MCF 10A (cell line): ENCODE measurements around the gene RTN4R. TPM values are rescaled to one million over a fixed set of nuclear protein-coding genes. Genes with fewer than 3 reads are reported as not detected.

Experiments
- BruUV-seq: library from RNA; stranded (reverse); fragments of 400-500 nt; replicated peaks from 2 replicates; lab custom pipeline; 2021; lab: Mats Ljungman, UMichigan
- CTCF ChIA-PET: fragments of 300-600 bp; sonication (Branson Sonifier 250); formaldehyde crosslinking; extraction: SDS; loops from one replicate; lab custom pipeline; 2021; ENCODE audit warnings: antibody characterized with exemption, inconsistent platforms; lab: Yijun Ruan, JAX
- POLR2A ChIA-PET: fragments of 300-600, 350-650 bp; sonication (Branson Sonifier 250); formaldehyde crosslinking; extraction: SDS; loops from one replicate; lab custom pipeline; 2020; ENCODE audit warnings: antibody characterized with exemption, inconsistent platforms; lab: Yijun Ruan, JAX
- DNase-seq: peaks from one replicate; pipeline ENCODE4 v3.0.0-alpha.2; 2018; ENCODE audit not compliant: unreplicated experiment
- H3K27ac Mint-ChIP-seq: one replicate; pipeline ENCODE4 v1.8.0; 2022; ENCODE audit warnings: mild to moderate bottlenecking, low read depth, mixed read lengths; ENCODE audit not compliant: unreplicated experiment
- H3K27me3 Mint-ChIP-seq: one replicate; pipeline ENCODE4 v1.8.0; 2022; ENCODE audit warnings: mixed read lengths; ENCODE audit not compliant: insufficient read depth, unreplicated experiment
- H3K36me3 Mint-ChIP-seq: one replicate; pipeline ENCODE4 v1.8.0; 2022; ENCODE audit warnings: mild to moderate bottlenecking, moderate library complexity, mixed read lengths; ENCODE audit not compliant: insufficient read depth, unreplicated experiment
- H3K4me1 Mint-ChIP-seq: one replicate; pipeline ENCODE4 v1.8.0; 2022; ENCODE audit warnings: mixed read lengths; ENCODE audit not compliant: insufficient read depth, unreplicated experiment
- H3K4me3 Mint-ChIP-seq: one replicate; pipeline ENCODE4 v1.8.0; 2022; ENCODE audit warnings: mild to moderate bottlenecking, moderate library complexity, mixed read lengths; ENCODE audit not compliant: unreplicated experiment
- H3K9me3 Mint-ChIP-seq: one replicate; pipeline ENCODE4 v1.8.0; 2022; ENCODE audit warnings: mixed read lengths; ENCODE audit not compliant: unreplicated experiment
- intact Hi-C: fragments of 100-400 bp; cut with micrococcal nuclease; formaldehyde crosslinking; loops from 2 replicates; pipeline ENCODE4 v1.14.1; 2022
- total RNA-seq: library from RNA; stranded (reverse); gene quantifications from 2 replicates; pipeline ENCODE4 v1.2.3, GENCODE V29; 2022
- TF ChIP-seq, protein P1 (sequence below): fragments of 200-600 bp; IDR thresholded peaks from one replicate; pipeline ENCODE4 v1.8.0; 2022; ENCODE audit warnings: antibody characterized with exemption, mild to moderate bottlenecking; ENCODE audit not compliant: unreplicated experiment

Gene RTN4R
- total RNA-seq, 1 experiment from 2014 or later, result 2.7 TPM

DNA sequence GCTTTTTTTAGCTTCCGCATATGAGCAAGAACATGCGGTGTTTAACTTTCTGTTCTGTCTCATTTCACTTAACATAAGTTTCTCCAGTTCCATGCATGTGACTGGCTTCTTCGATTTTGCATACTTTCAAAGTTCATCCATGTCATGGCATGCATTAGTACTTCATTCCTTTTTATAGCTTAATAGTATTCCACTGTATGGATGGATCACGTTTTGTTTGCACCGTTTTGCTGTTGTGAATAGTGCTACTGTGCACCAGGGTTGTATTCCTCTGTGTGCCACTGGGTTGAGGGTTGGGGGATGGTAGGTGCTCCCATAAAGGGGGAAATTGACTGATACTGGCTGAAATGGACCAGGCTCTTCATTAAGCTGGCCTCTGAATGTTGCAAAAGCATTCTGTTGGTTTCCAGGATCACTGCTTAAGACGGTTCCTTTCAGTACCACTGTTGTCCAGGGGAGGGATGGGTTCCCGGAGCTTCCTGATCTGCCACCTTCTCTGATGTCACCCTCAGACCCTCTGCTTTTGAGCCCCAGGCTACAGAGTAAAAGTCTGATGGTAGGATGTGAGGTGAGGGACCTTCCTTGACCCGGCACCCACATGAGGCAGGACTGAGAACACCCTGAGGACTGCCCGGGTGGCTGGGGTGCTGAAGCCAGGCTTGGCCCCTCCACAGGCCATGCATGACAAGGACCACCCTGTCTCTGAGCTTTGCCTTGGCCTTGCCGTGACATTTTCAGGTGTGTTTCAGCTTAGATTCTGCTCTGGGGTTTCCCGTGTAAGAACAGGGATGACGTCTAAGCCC, 27.3 kb upstream of the RTN4R start:
- Mint-ChIP-seq H3K27ac (no peak overlapping the region), H3K4me1 (no peaks in the 10 kb centered on the region), H3K9me3 (no peaks in the 10 kb centered on the region), H3K4me3 (no peak overlapping the region), H3K27me3 (peaks cover 17% of the 10 kb centered on the region), H3K36me3 (peaks cover 7% of the 10 kb centered on the region)
- no TSS peak for BruUV-seq
- CTCF ChIA-PET, result interaction anchor here (1.1 kb wide), 1 partner anchor 139 kb away, joined by 3 read pairs; no protein-coding TSS in a partner anchor
- no peak for DNase-seq
- POLR2A ChIA-PET, result interaction anchor here (0.6 kb wide), 1 partner anchor 104 kb away, joined by 4 read pairs; no protein-coding TSS in a partner anchor
- intact Hi-C loops, result no loop called here
- TF ChIP-seq, protein P1, sequence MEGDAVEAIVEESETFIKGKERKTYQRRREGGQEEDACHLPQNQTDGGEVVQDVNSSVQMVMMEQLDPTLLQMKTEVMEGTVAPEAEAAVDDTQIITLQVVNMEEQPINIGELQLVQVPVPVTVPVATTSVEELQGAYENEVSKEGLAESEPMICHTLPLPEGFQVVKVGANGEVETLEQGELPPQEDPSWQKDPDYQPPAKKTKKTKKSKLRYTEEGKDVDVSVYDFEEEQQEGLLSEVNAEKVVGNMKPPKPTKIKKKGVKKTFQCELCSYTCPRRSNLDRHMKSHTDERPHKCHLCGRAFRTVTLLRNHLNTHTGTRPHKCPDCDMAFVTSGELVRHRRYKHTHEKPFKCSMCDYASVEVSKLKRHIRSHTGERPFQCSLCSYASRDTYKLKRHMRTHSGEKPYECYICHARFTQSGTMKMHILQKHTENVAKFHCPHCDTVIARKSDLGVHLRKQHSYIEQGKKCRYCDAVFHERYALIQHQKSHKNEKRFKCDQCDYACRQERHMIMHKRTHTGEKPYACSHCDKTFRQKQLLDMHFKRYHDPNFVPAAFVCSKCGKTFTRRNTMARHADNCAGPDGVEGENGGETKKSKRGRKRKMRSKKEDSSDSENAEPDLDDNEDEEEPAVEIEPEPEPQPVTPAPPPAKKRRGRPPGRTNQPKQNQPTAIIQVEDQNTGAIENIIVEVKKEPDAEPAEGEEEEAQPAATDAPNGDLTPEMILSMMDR, result no peak

DNA sequence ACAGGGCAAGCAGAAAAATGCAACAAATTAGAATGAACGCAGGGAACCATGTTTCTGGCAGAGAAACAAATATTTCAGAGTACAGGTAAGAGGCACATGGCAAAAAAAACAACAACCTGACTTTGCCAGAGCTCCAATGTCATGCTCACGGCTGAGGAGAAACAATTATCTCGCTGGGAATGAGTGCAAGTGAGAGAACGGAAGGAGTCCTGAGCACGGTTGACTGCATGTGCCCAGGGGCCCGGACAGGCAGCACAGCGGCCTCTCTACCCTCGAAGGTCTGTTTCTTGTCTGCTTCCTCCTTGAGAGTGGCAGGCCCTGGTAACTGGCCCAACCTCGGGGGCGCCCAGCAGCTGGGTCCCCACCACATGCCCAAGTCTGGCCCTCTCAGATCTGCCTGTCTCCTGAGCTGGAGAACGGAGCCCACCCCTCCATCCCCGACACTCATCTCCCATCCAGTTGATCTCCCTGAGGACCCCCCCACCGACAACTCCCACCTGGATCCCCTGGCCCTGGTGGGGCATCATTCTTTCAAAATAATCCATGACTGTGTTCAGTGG, 24.6 kb upstream of the RTN4R start:
- ChIA-PET POLR2A (no interaction called here), CTCF (interaction anchor here (1.1 kb wide), 1 partner anchor 9 kb away, joined by 3 read pairs; no protein-coding TSS in a partner anchor)
- no peak for DNase-seq
- intact Hi-C loops, result no loop called here
- Mint-ChIP-seq H3K4me1 (no peaks in the 10 kb centered on the region), H3K36me3 (peaks cover 5% of the 10 kb centered on the region), H3K27ac (no peak overlapping the region), H3K4me3 (no peak overlapping the region), H3K27me3 (peaks cover 25% of the 10 kb centered on the region), H3K9me3 (no peaks in the 10 kb centered on the region)
- TF ChIP-seq, protein P1, result no peak
- no TSS peak for BruUV-seq

DNA sequence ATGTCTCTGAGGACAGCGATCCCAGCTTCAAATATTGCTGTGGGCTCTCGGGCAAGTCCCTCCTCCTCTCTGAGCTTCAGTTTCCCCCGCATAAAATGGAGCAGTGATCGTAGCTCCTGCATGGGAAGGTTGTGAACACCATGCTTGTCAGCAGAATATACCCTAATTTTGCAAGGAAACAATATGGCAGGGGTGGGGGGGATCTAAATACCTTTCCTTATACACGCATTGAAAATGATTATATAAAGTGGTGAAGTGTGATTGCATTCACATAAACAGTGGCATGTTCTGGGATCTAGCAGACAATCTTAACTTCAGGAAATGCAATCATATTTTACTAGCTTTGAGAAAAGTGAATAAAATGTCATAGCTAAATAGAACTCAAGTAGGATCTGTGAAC, 24.0 kb upstream of the RTN4R start:
- TF ChIP-seq, protein P1, result no peak
- Mint-ChIP-seq H3K27me3 (peaks cover 19% of the 10 kb centered on the region), H3K36me3 (no peaks in the 10 kb centered on the region), H3K4me3 (no peak overlapping the region), H3K4me1 (no peaks in the 10 kb centered on the region), H3K9me3 (no peaks in the 10 kb centered on the region), H3K27ac (no peak overlapping the region)
- BruUV-seq, result no TSS peak
- POLR2A ChIA-PET, result interaction anchor here (0.7 kb wide), 1 partner anchor 50 kb away, joined by 5 read pairs; no protein-coding TSS in a partner anchor
- intact Hi-C loops, result no loop called here
- CTCF ChIA-PET, result interaction anchor here (0.6 to 1.1 kb wide), 2 partner anchors 8 to 27 kb away, joined by 3 read pairs; no protein-coding TSS in a partner anchor
- no peak for DNase-seq

DNA sequence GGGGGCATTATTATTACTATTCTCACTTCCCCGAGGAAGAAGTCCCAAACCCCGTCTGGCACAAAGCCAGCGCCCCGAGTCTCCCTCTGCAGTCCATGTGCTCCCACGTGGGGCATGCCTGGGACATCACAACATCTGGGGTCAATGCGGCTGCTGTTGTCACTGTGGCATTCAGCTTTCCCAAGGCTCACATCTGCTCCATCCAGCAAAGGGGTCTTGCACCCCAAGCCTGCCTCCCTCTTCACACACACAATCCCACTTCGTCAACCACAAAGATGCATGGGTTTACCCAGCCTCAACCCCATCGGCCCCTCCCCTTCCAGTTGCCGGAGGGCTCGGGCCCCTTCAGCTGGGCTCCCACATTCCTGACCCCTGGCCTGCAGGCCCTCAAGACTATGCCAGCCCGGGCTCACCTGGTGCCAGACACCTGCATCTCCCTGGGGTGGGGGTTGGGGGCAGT, 23.5 kb upstream of the RTN4R start:
- TF ChIP-seq, protein P1, result no peak
- BruUV-seq, result no TSS peak
- ChIA-PET CTCF (interaction anchor here (0.6 to 1.7 kb wide), 2 partner anchors 27 to 135 kb away, joined by 3 to 6 read pairs; no protein-coding TSS in a partner anchor), POLR2A (interaction anchor here (0.7 kb wide), 1 partner anchor 49 kb away, joined by 5 read pairs; no protein-coding TSS in a partner anchor)
- Mint-ChIP-seq H3K27me3 (peaks cover 14% of the 10 kb centered on the region), H3K36me3 (no peaks in the 10 kb centered on the region), H3K9me3 (no peaks in the 10 kb centered on the region), H3K27ac (no peak overlapping the region), H3K4me1 (no peaks in the 10 kb centered on the region), H3K4me3 (no peak overlapping the region)
- DNase-seq, result no peak
- intact Hi-C loops, result no loop called here
